Ascending aorta (tissue), 2 donors: ENCODE results near the gene RANBP1. TPM values are rescaled to one million over a fixed set of nuclear protein-coding genes. Genes with fewer than 3 reads are reported as not detected.

Experiments used
- DNase-seq, 2 donors: peaks; one replicate each; pipeline ENCODE4 v3.0.0-alpha.2; 2019; ENCODE audit warnings: low spot score in 2 of 2
- H3K27ac ChIP-seq, 2 donors: fragments of 200-600 bp; sonication (generic); one replicate each; pipeline ENCODE4 v1.5.1; 2016 to 2017; ENCODE audit warnings: mild to moderate bottlenecking in 1 of 2
- H3K27me3 ChIP-seq: fragments of 200-600 bp; sonication (generic); one replicate; pipeline ENCODE4 v1.5.1; 2017
- H3K36me3 ChIP-seq, 2 donors: fragments of 200-600 bp; sonication (generic); one replicate each; pipeline ENCODE4 v1.5.1; 2016
- H3K4me1 ChIP-seq, 2 donors: fragments of 200-600 bp; sonication (generic); one replicate each; pipeline ENCODE4 v1.5.1; 2016 to 2017; ENCODE audit warnings: mild to moderate bottlenecking in 1 of 2
- H3K4me3 ChIP-seq, 2 donors: fragments of 200-600 bp; sonication (generic); one replicate each; pipeline ENCODE4 v1.5.1; 2016 to 2017; ENCODE audit warnings: mild to moderate bottlenecking in 1 of 2
- H3K9me3 ChIP-seq, 2 donors: fragments of 200-600 bp; sonication (generic); one replicate each; pipeline ENCODE4 v1.5.1; 2016
- intact Hi-C: fragments of 100-400 bp; cut with DNase I; formaldehyde crosslinking; loops from one replicate; pipeline ENCODE4 v1.15.1; 2023
- total RNA-seq: library from RNA; depleted of rRNA; stranded (reverse); fragments of >200 nt; gene quantifications from one replicate; pipeline ENCODE4 v1.1.0, GENCODE V29; 2016
- TF ChIP-seq, protein P1 (sequence below), 3 experiments: fragments of 200-600 bp in 2 of 3; fragments of 450-650 bp in 1 of 3; sonication (generic) in 2 of 3; IDR thresholded peaks; one replicate each; pipeline ENCODE4 v1.5.1; 2016 to 2019; ENCODE audit warnings: antibody characterized with exemption in 3 of 3, mild to moderate bottlenecking in 1 of 3, moderate library complexity in 1 of 3

RANBP1 gene
- total RNA-seq, 1 donor from 2014 or later, result 302 TPM

- Histone ChIP-seq H3K9me3 (no peaks in the 10 kb centered on the region), H3K27ac (no peak overlapping the region), H3K36me3 (peaks cover 76 to 82% of the 10 kb centered on the region in 2 donors), H3K4me1 (no peaks in the 10 kb centered on the region), H3K4me3 (no peak overlapping the region), H3K27me3 (no peaks in the 10 kb centered on the region)
- DNase-seq, result no peak
- TF ChIP-seq, protein P1, sequence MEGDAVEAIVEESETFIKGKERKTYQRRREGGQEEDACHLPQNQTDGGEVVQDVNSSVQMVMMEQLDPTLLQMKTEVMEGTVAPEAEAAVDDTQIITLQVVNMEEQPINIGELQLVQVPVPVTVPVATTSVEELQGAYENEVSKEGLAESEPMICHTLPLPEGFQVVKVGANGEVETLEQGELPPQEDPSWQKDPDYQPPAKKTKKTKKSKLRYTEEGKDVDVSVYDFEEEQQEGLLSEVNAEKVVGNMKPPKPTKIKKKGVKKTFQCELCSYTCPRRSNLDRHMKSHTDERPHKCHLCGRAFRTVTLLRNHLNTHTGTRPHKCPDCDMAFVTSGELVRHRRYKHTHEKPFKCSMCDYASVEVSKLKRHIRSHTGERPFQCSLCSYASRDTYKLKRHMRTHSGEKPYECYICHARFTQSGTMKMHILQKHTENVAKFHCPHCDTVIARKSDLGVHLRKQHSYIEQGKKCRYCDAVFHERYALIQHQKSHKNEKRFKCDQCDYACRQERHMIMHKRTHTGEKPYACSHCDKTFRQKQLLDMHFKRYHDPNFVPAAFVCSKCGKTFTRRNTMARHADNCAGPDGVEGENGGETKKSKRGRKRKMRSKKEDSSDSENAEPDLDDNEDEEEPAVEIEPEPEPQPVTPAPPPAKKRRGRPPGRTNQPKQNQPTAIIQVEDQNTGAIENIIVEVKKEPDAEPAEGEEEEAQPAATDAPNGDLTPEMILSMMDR (IDR thresholded peaks at IDR 0.05), result no peak
- intact Hi-C loops, result no loop called here
These were observed 7.8 kb upstream of the RANBP1 start for GRCh38 chr22:20107951-20108756.

- TF ChIP-seq, protein P1 (IDR thresholded peaks at IDR 0.05), result no peak
- Histone ChIP-seq H3K27ac (no peak overlapping the region), H3K9me3 (no peaks in the 10 kb centered on the region), H3K4me1 (no peaks in the 10 kb centered on the region), H3K4me3 (no peak overlapping the region), H3K27me3 (no peaks in the 10 kb centered on the region), H3K36me3 (peaks cover 82 to 88% of the 10 kb centered on the region in 2 donors)
- DNase-seq, result no peak
- intact Hi-C loops, result no loop called here
These were observed 7.1 kb upstream of the RANBP1 start for GRCh38 chr22:20108757-20109230.

DNA sequence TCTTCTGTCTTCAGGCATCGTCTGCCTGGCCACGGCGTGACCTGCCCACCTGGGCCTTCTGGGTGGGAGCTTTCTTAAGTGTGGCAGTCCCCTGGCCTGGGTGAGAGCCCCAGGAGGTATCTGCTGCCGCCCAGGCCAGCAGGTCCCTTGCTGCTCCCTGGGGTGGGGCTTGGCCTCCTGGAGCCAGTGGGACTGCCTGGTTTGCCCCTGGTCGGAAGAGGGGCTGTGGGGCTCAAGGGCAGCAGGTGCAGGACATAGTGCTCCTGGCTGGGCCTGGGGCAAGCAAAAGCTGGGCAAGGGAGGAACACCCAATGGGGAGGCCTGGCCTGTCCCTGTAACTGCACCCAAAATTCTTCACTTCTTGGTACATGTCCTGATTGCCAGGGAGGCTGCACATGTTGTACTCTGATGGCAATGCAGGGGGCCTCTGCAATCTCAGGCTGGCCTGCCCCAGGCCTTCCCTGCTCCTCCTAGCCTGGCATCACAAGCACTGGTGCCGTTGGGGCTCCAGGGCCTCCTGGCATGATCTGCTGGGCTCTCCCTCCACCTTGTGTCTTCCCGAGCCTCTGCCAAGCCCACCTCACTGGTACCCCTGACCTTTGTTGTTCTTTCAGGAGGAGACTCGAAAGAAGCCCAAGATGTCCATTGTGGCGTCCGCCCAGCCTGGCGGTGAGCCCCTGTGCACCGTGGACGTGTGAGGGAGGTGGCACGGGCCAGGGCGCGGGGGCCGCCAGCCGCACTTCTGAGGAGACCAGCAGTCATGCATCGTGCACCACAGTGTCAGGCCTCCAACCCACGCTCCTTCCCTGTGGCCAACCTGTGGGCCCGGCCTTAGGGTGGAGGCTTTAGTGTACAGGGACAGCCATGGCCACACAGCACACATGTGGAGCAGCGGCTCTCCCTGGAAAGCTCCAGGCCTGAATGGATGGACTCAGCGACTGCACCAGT, 6.2 kb upstream of the RANBP1 start:
- H3K27ac ChIP-seq, result no peak overlapping the region
- H3K36me3 ChIP-seq, result peaks cover 78 to 96% of the 10 kb centered on the region in 2 donors
- no peak overlapping the region for H3K4me3 ChIP-seq
- no peaks in the 10 kb centered on the region for H3K9me3 ChIP-seq
- intact Hi-C loops, result loop anchor here (10.0 kb wide), 2 partner anchors 145 to 395 kb away; partner anchors contain the start of gene SEPTIN5
- no peaks in the 10 kb centered on the region for H3K27me3 ChIP-seq
- TF ChIP-seq, protein P1 (IDR thresholded peaks at IDR 0.05), result no peak
- DNase-seq, result no peak
- no peaks in the 10 kb centered on the region for H3K4me1 ChIP-seq

GRCh38 chr22:20110359-20110985, 5.4 kb upstream of the RANBP1 start:
- Histone ChIP-seq H3K9me3 (no peaks in the 10 kb centered on the region), H3K36me3 (peaks cover 70 to 96% of the 10 kb centered on the region in 2 donors), H3K4me1 (no peaks in the 10 kb centered on the region), H3K4me3 (no peak overlapping the region), H3K27me3 (no peaks in the 10 kb centered on the region), H3K27ac (no peak overlapping the region)
- no peak for DNase-seq
- TF ChIP-seq, protein P1 (IDR thresholded peaks at IDR 0.05), result no peak
- intact Hi-C loops, result loop anchor here (10.0 kb wide), 2 partner anchors 146 to 396 kb away; partner anchors contain the start of gene SEPTIN5

- H3K27ac ChIP-seq, result no peak overlapping the region
- TF ChIP-seq, protein P1 (IDR thresholded peaks at IDR 0.05), result no peak
These were observed 4.7 kb upstream of the RANBP1 start for GRCh38 chr22:20111045-20111688.

More at GRCh38 chr22:20111045-20111688, 4.7 kb upstream of the RANBP1 start:
- Histone ChIP-seq H3K4me3 (no peak overlapping the region), H3K4me1 (peaks cover 5% of the 10 kb centered on the region in 2 donors), H3K27me3 (no peaks in the 10 kb centered on the region), H3K36me3 (peaks cover 64 to 90% of the 10 kb centered on the region in 2 donors), H3K9me3 (no peaks in the 10 kb centered on the region)
- intact Hi-C loops, result loop anchor here (10.0 kb wide), 2 partner anchors 146 to 396 kb away; partner anchors contain the start of gene SEPTIN5
- DNase-seq, result no peak
